SHP77 treated with DMSO at 0.1 percent for 48 hours (cell line): ENCODE measurements around the gene RHOB.
"Not testable (repeated sequence)": the region's sequence is repeated elsewhere in the genome, so short reads cannot be mapped to it uniquely, and the experiment has no call there.

ENCODE experiments used
- DNase-seq: peaks from one replicate; lab custom pipeline; 2025; lab: John Stamatoyannopoulos, UW

RHOB gene

GRCh38 chr2:20422402-20423271, 24.2 kb upstream of the RHOB start:
- DNase-seq, result no peak

- DNase-seq, result no peak
These were observed 23.5 kb upstream of the RHOB start for GRCh38 chr2:20423359-20423758.

DNA sequence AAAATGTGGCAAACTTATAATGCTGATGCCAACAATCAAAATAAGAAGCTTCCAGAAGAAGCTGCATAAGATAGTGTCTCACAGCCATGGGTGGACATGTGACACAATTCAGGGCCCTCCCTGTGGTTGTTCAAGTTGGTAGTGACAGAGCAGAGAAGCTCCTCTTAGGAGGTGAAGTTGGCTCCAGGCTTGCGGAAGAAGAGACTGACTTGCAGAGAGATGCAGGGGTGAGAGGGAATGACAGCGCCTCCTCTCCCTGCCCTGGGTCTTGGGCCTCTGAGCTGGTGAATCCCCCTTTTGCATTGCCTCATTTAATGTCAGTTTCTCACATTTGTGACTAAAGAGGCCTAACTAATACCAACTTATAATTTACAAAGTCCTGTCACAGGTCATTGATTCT, 23.0 kb upstream of the RHOB start:
- no peak for DNase-seq

GRCh38 chr2:20424300-20425290, 22.3 kb upstream of the RHOB start:
- no peak for DNase-seq

- DNase-seq, result no peak
These were observed 21.4 kb upstream of the RHOB start for GRCh38 chr2:20425371-20425881.

DNA sequence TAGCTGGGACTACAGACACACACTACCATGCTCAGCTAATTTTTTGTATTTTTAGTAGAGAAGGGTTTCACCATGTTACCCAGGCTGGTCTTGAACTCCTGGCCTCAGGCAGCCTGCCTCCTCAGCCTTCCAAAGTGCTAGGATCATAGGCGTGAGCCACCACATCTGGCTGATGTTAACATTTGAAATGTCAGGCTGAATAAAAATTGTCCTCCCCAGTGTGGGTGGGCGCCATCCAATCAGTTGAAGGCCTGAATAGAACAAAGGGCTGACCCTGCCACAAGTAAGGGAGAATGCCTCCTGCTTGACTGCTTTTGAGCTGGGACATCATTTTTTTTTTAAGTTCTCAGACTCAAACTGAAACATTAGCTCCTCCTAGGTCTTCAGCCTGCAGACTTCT, 21.0 kb upstream of the RHOB start:
- DNase-seq, result no peak

- no peak for DNase-seq
These were observed 18.8 kb upstream of the RHOB start for GRCh38 chr2:20427931-20428526.

GRCh38 chr2:20428717-20429490, 18.0 kb upstream of the RHOB start:
- DNase-seq, result no peak

GRCh38 chr2:20429528-20429927, 17.3 kb upstream of the RHOB start:
- DNase-seq, result no peak

DNA sequence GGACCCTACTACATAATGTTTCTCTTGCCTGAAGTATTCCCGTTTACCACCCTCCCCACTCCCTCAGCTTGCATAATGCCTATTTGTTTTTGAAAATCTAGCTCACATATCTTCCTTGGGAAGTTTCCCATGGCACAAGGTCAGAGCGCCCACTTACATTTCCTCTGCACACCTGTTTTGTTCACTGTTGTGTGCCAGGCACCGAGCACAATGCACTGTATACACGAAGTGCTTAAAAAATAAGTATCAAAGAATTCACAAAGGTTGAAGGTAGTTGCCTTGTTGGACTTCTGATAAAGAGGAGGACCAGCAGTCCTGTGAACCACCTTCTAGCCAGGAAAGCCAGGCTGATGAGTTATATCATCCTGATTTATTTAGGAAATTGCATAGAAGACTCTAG, 16.8 kb upstream of the RHOB start:
- no peak for DNase-seq

GRCh38 chr2:20430461-20431300, 16.2 kb upstream of the RHOB start:
- no peak for DNase-seq

DNA sequence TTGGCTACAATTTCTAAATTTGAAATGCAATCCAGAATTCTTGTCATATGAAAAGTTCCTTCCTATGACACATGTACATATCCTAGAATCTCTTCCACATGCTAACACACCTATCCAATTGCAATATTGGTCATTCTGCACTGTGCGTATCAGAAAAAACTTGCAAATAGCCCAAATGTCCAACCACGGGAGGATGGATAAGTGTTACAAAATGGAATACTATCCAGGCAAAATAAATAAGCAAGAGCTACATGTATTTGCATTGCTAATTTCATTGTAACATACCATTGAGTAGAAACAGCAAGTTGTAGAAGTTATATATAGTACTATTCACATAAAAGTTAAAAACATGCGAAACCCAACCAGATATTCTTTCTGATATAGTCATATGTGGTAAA, 15.6 kb upstream of the RHOB start:
- DNase-seq, result no peak

GRCh38 chr2:20431772-20432171, 15.1 kb upstream of the RHOB start:
- DNase-seq, result no peak

DNA sequence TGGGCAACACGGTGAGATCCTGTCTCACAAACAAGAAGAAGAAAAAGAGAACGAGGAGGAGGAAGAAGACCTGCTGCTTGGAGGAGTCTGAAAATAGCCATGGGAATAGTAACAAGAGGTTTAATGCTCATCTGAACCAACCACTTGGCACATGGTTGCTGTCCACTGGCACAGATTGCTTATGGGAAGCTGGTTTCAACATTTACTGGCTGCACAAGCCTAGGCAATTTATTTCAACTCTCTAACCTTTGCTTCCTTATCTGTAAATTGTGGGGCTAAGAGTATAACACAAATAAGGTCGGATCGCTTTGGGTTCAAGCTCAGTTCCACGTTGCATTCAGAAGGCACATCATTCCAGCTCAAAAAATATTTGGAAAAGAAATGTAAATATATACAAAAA, 14.2 kb upstream of the RHOB start:
- DNase-seq, result no peak

- no peak for DNase-seq
These were observed 13.6 kb upstream of the RHOB start for GRCh38 chr2:20433249-20433648.

- DNase-seq, result no peak
These were observed 12.8 kb upstream of the RHOB start for GRCh38 chr2:20433946-20434553.

DNA sequence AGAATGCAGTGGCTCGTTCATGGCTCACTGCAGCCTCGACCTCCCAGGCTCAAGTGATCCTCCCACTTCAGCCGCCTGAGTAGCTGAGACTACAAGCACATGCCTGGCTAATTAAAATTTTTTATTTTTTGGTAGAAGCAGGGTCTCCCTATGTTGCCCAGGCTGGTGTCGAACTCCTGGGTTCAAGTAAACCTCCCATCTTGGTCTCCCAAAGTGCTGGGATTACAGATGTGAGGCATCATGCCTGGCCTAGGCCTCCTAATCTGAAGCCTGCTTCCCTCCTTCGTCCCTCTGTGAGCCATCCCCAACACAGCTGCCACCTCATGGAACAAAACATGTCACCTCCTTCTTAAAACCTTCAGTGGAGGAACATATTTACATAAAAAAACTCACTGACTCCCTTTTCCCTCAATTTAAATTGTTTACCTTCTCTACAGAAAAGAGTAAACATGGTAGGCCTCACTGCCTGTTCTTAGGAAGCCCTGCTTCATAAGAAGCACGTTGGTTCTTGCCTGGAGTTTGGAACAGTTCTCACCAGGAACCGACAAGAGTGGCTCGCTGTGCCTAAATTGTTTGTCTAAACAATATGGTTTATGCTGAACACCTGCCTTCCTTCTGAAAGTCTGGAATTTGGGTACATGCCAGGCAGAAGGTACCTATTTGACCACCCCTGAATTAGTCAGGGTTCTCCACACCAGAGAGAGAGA, 12.1 kb upstream of the RHOB start:
- no peak for DNase-seq

GRCh38 chr2:20435456-20435855, 11.4 kb upstream of the RHOB start:
- DNase-seq, result not testable (repeated sequence)

DNA sequence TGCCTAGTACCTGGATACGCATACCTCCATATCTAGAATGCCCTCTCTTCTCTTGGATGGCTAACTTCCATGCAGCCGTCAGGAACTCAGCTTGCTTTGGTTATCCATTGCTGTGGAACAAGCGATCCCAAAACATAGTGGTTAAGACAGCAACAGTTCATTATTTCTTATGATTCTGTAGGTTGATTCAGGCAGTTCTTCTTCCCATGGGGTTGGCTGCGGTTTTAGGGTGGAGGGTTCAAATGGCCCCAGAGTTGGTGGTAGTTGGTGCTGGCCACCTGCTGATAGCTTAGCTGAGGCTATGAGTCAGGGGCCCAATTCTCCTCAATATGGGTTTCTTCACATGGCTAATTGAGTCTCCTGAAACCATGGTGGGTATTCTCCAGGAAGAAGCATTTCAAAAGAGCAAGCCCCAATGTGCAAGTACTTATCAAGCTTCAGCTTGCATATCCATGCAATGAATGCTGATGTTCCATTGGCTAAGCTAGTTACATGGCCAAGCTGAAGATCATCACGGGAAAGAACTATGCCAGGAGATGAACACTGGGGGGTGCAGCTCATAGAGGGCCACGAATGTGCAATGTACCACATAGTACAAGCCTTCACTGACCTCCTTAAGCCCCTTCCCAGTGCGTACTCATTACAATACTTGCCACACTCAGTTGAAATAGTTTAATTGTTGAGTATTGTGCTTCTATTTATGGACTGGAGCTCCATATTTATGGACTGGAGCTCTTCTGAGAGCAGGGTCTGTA, 10.0 kb upstream of the RHOB start:
- no peak for DNase-seq
